M059J (cell line): ENCODE results near the gene ABCA6. TPM values are rescaled to one million over a fixed set of nuclear protein-coding genes. Genes with fewer than 3 reads are reported as not detected.
"Not testable (repeated sequence)": the region's sequence is repeated elsewhere in the genome, so short reads cannot be mapped to it uniquely, and the experiment has no call there.

ENCODE experiments used
- DNase-seq: peaks from one replicate; pipeline ENCODE4 v3.0.0-alpha.2; 2012; ENCODE audit warnings: low read depth
- total RNA-seq: library from RNA; depleted of rRNA; stranded (reverse); fragments of >200 nt; shearing (Covaris generic); gene quantifications from 2 replicates; pipeline ENCODE4 v1.2.3, GENCODE V29; 2014; rRNA removed

Gene ABCA6
- not detected in 2 replicates for total RNA-seq

GRCh38 chr17:69141431-69142174, at the start of gene ABCA6:
Gene ABCA6, minus strand, starts transcription at chr17:69141895. Its CDS starts 1,192 bp downstream, at chr17:69140703.
- no peak for DNase-seq

- no peak for DNase-seq
These were observed 47.1 kb upstream of the ABCA6 start for GRCh38 chr17:69188796-69189195.

- no peak for DNase-seq
These were observed 46.4 kb upstream of the ABCA6 start for GRCh38 chr17:69188064-69188463.

GRCh38 chr17:69187294-69187693, 45.6 kb upstream of the ABCA6 start:
- DNase-seq: no peak

GRCh38 chr17:69179227-69179952, 37.7 kb upstream of the ABCA6 start:
- DNase-seq: peak; percentile 3

GRCh38 chr17:69176457-69176795, 34.7 kb upstream of the ABCA6 start:
- no peak for DNase-seq

- DNase-seq: peak; percentile 24
These were observed 34.1 kb upstream of the ABCA6 start for GRCh38 chr17:69175625-69176456.

GRCh38 chr17:69175262-69175624, 33.5 kb upstream of the ABCA6 start:
- DNase-seq: no peak

- no peak for DNase-seq
These were observed 31.4 kb upstream of the ABCA6 start for GRCh38 chr17:69173118-69173517.

- no peak for DNase-seq
These were observed 28.7 kb upstream of the ABCA6 start for GRCh38 chr17:69170377-69170776.

- DNase-seq: not testable (repeated sequence)
These were observed 26.9 kb upstream of the ABCA6 start for GRCh38 chr17:69168642-69169041.

- DNase-seq: no peak
These were observed 25.3 kb upstream of the ABCA6 start for GRCh38 chr17:69166957-69167356.

GRCh38 chr17:69164206-69164605, 22.5 kb upstream of the ABCA6 start:
- no peak for DNase-seq

- DNase-seq: no peak
These were observed 17.7 kb upstream of the ABCA6 start for GRCh38 chr17:69159418-69159817.

- DNase-seq: no peak
These were observed 12.6 kb upstream of the ABCA6 start for GRCh38 chr17:69154267-69154666.

GRCh38 chr17:69150333-69150732, 8.6 kb upstream of the ABCA6 start:
- no peak for DNase-seq

GRCh38 chr17:69147460-69147859, 5.8 kb upstream of the ABCA6 start:
- no peak for DNase-seq

GRCh38 chr17:69144331-69145255, 2.9 kb upstream of the ABCA6 start:
- no peak for DNase-seq

GRCh38 chr17:69143683-69144231, 2.1 kb upstream of the ABCA6 start:
- DNase-seq: no peak

GRCh38 chr17:69143151-69143550, 1.5 kb upstream of the ABCA6 start:
- DNase-seq: no peak

- no peak for DNase-seq
These were observed 594 bp upstream of the ABCA6 start for GRCh38 chr17:69142175-69142802.
